ENCODE results near the gene PALLD. TPM values are rescaled to one million over a fixed set of nuclear protein-coding genes. Genes with fewer than 3 reads are reported as not detected.

PALLD gene
- total RNA-seq, 2 donors from 2014 or later = 705 to 752 TPM

GRCh38 chr4:168612450-168613135, 115.7 kb downstream of the PALLD start:
- ATAC-seq (ENCODE audit: insufficient number of reproducible peaks, low FRiP score, low read depth) (peak; percentile 28), DNase-seq (ENCODE audit: low spot score) (no peak)
- Histone ChIP-seq H3K4me3 (peak overlapping the region; percentile 41), H3K4me1 (ENCODE audit: control insufficient read depth in 1 of 2, low read depth in 2 of 2) (peaks cover 17 to 24% of the 10 kb centered on the region in 2 donors), H3K27ac (peak overlapping the region in 1 of 2 donors; percentile 19), H3K27me3 (replicated peaks; ENCODE audit: insufficient read depth) (no peaks in the 10 kb centered on the region), H3K36me3 (no peaks in the 10 kb centered on the region), H3K9me3 (no peaks in the 10 kb centered on the region)
- TF ChIP-seq CTCF (IDR thresholded peaks at IDR 0.05) = no peak

GRCh38 chr4:168613869-168614268, 117.0 kb downstream of the PALLD start:
- no peaks in the 10 kb centered on the region for H3K27me3 ChIP-seq (replicated peaks; ENCODE audit: insufficient read depth)
- DNase-seq (ENCODE audit: low spot score) (no peak), ATAC-seq (ENCODE audit: insufficient number of reproducible peaks, low FRiP score, low read depth) (no peak)
- H3K4me3 ChIP-seq = no peak overlapping the region
- no peaks in the 10 kb centered on the region for H3K9me3 ChIP-seq
- no peaks in the 10 kb centered on the region for H3K36me3 ChIP-seq
- no peak overlapping the region for H3K27ac ChIP-seq
- H3K4me1 ChIP-seq (ENCODE audit: control insufficient read depth in 1 of 2, low read depth in 2 of 2) = peaks cover 18 to 31% of the 10 kb centered on the region in 2 donors
- no peak for TF ChIP-seq CTCF (IDR thresholded peaks at IDR 0.05)

- H3K36me3 ChIP-seq = no peaks in the 10 kb centered on the region
- no peaks in the 10 kb centered on the region for H3K27me3 ChIP-seq (replicated peaks; ENCODE audit: insufficient read depth)
- no peak overlapping the region for H3K27ac ChIP-seq
- ATAC-seq (ENCODE audit: insufficient number of reproducible peaks, low FRiP score, low read depth) (no peak), DNase-seq (ENCODE audit: low spot score) (no peak)
- no peak for TF ChIP-seq CTCF (IDR thresholded peaks at IDR 0.05)
- H3K4me1 ChIP-seq (ENCODE audit: control insufficient read depth in 1 of 2, low read depth in 2 of 2) = peaks cover 24 to 37% of the 10 kb centered on the region in 2 donors
- H3K9me3 ChIP-seq = no peaks in the 10 kb centered on the region
- no peak overlapping the region for H3K4me3 ChIP-seq
These were observed 117.6 kb downstream of the PALLD start for GRCh38 chr4:168614281-168615057.

- no peak for TF ChIP-seq CTCF (IDR thresholded peaks at IDR 0.05)
- H3K4me3 ChIP-seq = no peak overlapping the region
- H3K4me1 ChIP-seq (ENCODE audit: control insufficient read depth in 1 of 2, low read depth in 2 of 2) = peaks cover 24 to 44% of the 10 kb centered on the region in 2 donors
- DNase-seq (ENCODE audit: low spot score) = no peak
- H3K36me3 ChIP-seq = no peaks in the 10 kb centered on the region
- H3K27me3 ChIP-seq (replicated peaks; ENCODE audit: insufficient read depth) = no peaks in the 10 kb centered on the region
- no peak for ATAC-seq (ENCODE audit: insufficient number of reproducible peaks, low FRiP score, low read depth)
- no peaks in the 10 kb centered on the region for H3K9me3 ChIP-seq
- peak overlapping the region in 1 of 2 donors; percentile 30 for H3K27ac ChIP-seq
These were observed 118.6 kb downstream of the PALLD start for GRCh38 chr4:168615294-168616065.
